GM19455 (cell line): ENCODE measurements around the gene PAGE4.

Source experiments
- ATAC-seq: cut with Tn5 transposase; IDR thresholded peaks from one replicate; pipeline ENCODE4 v1.9.1; 2021; ENCODE audit not compliant: unreplicated experiment

PAGE4 gene

GRCh38 chrX:49868739-49869138, 39.6 kb downstream of the PAGE4 start:
- ATAC-seq, result no peak

DNA sequence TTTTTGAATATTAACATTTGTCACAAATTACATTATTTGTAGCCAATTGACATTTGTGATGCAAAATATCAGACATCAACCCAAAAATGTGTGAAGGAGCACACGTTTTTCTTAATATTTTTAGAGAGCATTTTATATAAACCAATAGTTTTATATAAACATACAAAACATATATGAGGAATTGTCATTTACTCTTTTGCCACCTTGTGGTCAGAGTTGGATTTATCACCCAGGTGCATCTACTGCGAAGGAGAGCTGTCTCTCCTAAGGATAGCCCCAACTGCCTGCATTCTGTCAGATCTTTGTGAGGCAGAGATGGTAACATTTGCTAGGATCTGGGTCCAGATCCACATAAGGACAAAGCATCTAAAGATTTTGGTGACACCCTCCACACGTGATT, 47.6 kb downstream of the PAGE4 start:
- no peak for ATAC-seq

DNA sequence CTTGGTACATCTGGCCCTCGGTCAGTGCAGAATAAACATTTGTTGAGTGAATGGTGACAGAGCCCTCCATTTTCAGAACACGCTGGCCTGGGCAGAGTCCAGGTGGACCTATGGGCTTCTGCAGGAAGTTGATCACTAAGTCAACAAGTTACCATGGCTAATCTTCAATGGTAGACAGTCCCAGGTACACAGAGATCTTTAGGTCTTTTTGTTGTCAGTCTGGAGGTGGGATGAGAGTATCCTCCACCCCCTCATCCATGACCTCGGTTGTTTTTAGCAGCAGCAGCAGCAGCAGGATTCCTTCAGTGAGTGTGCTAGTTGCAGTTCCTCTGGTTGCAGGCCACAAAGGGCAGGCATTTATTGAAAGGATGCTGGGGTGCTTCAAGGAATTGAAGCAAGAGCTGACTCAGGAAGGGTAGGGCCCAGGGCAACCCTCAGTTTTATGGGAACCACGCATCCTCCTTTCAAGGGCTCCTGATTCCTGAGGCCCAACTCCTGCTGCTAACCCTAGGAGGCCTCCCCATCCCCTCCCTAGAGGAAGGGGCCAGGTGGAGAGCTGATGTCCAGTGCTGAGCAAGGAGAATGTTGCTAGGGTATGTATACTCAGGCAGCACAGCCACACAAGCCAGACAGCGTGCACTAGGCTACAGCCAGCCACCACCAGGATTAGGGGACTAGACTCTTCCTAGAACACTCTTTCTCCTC, 48.4 kb downstream of the PAGE4 start:
- ATAC-seq, result no peak

GRCh38 chrX:49878128-49878833, 49.2 kb downstream of the PAGE4 start:
- ATAC-seq, result no peak

GRCh38 chrX:49878834-49879655, 49.9 kb downstream of the PAGE4 start, which contains the start of gene USP27X:
USP27X (plus strand) TSS chrX:49879484; CDS start chrX:49880308, 824 bp downstream.
- ATAC-seq, result peak; percentile 91

DNA sequence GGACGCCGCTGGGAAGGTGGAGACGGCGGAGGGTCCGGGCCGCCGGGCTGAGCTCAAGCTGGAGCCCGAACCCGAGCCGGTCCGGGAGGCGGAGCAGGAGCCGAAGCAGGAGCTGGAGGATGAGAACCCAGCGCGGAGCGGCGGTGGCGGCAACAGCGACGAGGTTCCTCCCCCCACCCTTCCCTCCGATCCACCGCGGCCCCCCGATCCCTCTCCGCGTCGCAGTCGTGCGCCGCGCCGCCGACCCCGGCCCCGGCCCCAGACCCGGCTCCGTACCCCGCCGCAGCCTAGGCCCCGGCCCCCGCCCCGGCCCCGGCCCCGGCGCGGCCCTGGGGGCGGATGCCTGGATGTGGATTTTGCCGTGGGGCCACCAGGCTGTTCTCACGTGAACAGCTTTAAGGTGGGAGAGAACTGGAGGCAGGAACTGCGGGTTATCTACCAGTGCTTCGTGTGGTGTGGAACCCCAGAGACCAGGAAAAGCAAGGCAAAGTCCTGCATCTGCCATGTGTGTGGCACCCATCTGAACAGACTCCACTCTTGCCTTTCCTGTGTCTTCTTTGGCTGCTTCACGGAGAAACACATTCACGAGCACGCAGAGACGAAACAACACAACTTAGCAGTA, 50.7 kb downstream of the PAGE4 start:
- ATAC-seq, result peak; percentile 23

GRCh38 chrX:49880668-49881067, 51.6 kb downstream of the PAGE4 start:
- no peak for ATAC-seq
